D721Med (cell line): Measurements from ENCODE around the gene DKK3.

Experiments
- DNase-seq: peaks from one replicate; pipeline ENCODE4 v3.0.0; 2011; ENCODE audit warnings: low spot score; ENCODE audit not compliant: insufficient read length
- FAIRE-seq: peaks from 2 replicates; lab custom pipeline; 2011; peaks lifted over from hg19 to GRCh38; lab: Jason Lieb, UNC
- TF ChIP-seq, protein P1 (sequence below): IDR thresholded peaks from 2 replicates; pipeline ENCODE4 v1.5.1; 2012; ENCODE audit warnings: mild to moderate bottlenecking, control low read depth; ENCODE audit not compliant: insufficient read depth; ENCODE audit errors: missing control alignments

Gene DKK3

DNA sequence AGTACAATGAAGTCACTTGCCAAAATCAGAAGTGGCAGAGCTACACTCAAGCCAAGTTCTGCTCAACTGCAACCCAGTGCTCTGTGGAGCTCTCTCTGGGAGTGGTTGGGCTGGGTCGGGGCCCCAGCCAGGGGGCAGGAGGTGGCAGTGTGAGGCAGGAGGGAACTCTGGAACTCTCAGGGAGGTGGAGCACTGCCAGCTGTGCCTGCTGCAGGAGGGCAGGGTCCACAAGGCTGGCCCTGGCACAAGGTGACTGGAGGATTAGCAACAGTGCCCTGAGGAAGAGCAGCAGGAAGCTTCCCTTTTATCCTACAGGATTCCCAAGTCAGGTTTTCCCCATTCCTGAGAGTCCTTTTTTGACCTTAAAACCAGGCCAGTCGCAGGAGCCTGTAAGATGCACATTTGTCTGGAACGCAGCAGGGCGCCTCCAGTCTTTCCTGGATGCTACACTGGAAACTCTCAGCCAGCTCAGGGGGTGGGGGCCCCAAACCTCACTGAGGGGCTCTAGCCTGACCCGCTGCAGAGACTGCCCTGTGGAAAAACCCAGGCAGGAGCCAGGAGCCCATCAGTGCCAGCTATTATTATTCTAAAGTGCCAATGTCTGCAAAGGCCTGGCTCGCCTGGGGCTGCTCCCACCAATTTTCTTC lies 31.8 kb downstream of the DKK3 start:
- FAIRE-seq (no peak), DNase-seq (no peak)
- TF ChIP-seq, protein P1, sequence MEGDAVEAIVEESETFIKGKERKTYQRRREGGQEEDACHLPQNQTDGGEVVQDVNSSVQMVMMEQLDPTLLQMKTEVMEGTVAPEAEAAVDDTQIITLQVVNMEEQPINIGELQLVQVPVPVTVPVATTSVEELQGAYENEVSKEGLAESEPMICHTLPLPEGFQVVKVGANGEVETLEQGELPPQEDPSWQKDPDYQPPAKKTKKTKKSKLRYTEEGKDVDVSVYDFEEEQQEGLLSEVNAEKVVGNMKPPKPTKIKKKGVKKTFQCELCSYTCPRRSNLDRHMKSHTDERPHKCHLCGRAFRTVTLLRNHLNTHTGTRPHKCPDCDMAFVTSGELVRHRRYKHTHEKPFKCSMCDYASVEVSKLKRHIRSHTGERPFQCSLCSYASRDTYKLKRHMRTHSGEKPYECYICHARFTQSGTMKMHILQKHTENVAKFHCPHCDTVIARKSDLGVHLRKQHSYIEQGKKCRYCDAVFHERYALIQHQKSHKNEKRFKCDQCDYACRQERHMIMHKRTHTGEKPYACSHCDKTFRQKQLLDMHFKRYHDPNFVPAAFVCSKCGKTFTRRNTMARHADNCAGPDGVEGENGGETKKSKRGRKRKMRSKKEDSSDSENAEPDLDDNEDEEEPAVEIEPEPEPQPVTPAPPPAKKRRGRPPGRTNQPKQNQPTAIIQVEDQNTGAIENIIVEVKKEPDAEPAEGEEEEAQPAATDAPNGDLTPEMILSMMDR, result no peak

DNA sequence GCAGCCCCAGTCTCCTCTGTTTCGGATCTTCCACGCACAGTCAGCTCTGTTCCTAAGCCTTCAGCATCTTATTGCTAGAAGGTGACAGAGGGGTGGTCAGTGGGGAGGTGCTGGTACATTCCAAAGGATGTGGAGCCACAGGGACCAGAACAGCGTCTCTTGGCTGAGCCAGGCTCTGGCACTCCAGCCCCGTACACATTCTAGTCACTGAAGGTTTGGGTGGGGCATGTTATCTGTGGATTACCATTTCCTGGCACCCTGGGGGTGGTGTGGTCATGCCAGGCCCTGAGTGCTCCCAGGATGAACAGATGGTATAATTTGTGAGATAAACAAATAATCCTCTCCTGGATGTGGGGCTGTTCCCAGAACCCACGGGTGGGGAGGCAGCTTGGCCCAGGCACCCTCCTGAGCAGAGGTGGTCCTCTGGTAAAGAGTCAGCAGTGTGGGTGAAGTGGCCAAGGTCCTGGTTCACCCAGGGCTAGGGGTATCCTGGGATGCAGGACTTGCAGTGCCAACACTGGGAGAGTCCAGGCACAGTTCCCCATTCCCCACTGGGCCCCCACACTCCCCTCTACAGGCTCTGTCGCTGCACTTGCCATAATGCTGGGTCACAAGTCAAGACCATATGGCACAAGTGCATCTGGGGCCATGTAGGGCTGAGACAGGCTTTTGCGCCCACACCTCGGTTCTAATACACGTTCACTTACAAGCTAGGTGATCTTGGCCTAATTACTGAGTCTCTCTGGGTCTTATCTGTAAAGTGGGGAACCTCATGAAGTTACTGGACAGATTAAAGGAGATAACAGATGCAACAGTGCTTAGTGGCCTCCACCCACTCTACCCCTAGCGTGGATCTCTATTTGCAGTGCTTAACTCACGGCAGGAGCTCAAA lies 33.0 kb downstream of the DKK3 start:
- TF ChIP-seq, protein P1, result no peak
- FAIRE-seq (no peak), DNase-seq (no peak)

- FAIRE-seq, result no peak
- TF ChIP-seq, protein P1, result no peak
- DNase-seq, result no peak
Observed at GRCh38 chr11:11973866-11974265, 34.6 kb downstream of the DKK3 start.

DNA sequence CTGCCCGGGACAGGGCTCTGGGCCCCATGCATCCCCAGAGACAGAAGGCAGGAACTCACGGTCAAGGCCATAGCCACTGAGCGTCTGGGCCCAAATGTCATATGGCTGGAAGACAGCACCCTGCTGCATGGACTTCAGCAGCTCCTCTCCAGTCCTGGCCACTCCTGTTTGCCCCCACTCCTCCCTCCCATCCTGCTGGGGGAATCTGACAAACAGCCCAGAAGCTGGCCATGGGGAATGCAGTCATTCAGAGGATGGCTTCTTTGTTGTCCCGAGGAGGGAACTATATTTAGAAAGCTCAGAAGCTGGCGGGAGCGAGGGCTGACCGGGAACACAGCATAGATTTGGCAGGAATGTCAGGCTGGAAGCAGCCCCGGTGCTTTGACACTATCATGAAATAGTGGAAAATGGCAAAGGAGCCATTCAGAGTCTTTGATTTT lies 35.0 kb downstream of the DKK3 start:
- TF ChIP-seq, protein P1, result no peak

GRCh38 chr11:11972730-11973341 lies 35.6 kb downstream of the DKK3 start:
- no peak for DNase-seq
- no peak for FAIRE-seq
- TF ChIP-seq, protein P1, result no peak

More for the DNA sequence above, 35.0 kb downstream of the DKK3 start:
- DNase-seq (no peak), FAIRE-seq (no peak)

DNA sequence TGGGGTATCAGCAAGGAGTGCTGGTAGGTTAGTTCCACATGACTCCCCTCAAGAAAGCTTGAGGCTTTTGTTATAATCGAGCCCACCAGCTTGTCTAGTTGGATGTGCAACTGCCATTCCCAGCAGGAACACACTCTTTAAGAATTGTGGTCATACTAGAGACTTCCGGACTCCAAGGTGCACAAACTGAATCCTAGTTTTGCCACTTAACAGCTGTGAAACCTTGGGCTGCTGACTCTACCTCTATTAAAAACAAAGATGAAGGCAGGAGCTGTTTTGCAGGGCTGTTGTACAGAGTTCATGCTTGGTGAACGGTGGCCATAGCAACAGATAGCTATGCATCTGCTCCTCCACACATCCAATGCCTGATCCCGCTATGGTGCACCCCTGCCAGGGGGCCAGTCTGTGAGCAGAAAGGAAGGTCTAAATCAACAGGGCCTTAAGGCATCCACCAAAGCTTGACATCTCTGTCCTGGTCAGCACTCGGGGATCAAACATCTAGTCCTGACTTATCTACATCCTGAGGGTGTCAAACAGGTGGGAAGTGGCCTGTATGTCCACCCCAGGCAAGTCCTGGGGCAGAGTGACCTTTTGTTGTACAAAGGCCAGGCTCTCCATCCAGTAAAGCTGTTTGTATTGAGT lies 36.4 kb downstream of the DKK3 start:
- DNase-seq (no peak), FAIRE-seq (no peak)
- TF ChIP-seq, protein P1, result no peak
